HL-60 (cell line): ENCODE results near the gene DNAH2.

Experiments used
- DNase-seq, 2 experiments: peaks; one replicate each; pipeline ENCODE4 v3.0.0-alpha.2; 2010 to 2020; ENCODE audit warnings: low read depth in 1 of 2, low spot score in 1 of 2
- H3K27ac ChIP-seq: fragments of 250-450 bp; sonication (Bioruptor Pico); replicated peaks from 2 replicates; pipeline ENCODE4 v1.5.1; 2020; ENCODE audit warnings: mild to moderate bottlenecking, moderate library complexity
- H3K27me3 ChIP-seq: fragments of 250-450 bp; sonication (Bioruptor Pico); 2 replicates; pipeline ENCODE4 v1.5.1; 2021; ENCODE audit warnings: mild to moderate bottlenecking, moderate library complexity; ENCODE audit not compliant: insufficient read depth, poor library complexity, severe bottlenecking
- H3K4me3 ChIP-seq: replicated peaks from 2 replicates; pipeline ENCODE4 v1.5.1; 2011; ENCODE audit warnings: mild to moderate bottlenecking, control low read depth, low read length; ENCODE audit not compliant: insufficient read depth
- GABPA ChIP-seq: IDR thresholded peaks from 2 replicates; pipeline ENCODE4 v1.6.1; 2012; ENCODE audit warnings: low read depth
- POLR2AphosphoS5 ChIP-seq: IDR thresholded peaks from 2 replicates; pipeline ENCODE4 v1.6.1; 2012; ENCODE audit warnings: low read depth
- SPI1 ChIP-seq: IDR thresholded peaks from 2 replicates; pipeline ENCODE4 v1.6.1; 2012; ENCODE audit warnings: low read depth, mild to moderate bottlenecking, borderline replicate concordance
- TF ChIP-seq, protein P1 (sequence below): IDR thresholded peaks from 2 replicates; pipeline ENCODE4 v1.6.1; 2012; ENCODE audit warnings: low read depth; ENCODE audit not compliant: insufficient replicate concordance
- TF ChIP-seq, protein P2 (sequence below): IDR thresholded peaks from one replicate; pipeline ENCODE4 v1.5.1; 2011; ENCODE audit warnings: low read length, control low read depth, inconsistent platforms; ENCODE audit not compliant: insufficient read depth

Gene DNAH2

GRCh38 chr17:7789131-7789530 is 71.6 kb downstream of the DNAH2 start:
- DNase-seq = no peak
- no peaks in the 10 kb centered on the region for H3K27me3 ChIP-seq
- TF ChIP-seq, protein P1, sequence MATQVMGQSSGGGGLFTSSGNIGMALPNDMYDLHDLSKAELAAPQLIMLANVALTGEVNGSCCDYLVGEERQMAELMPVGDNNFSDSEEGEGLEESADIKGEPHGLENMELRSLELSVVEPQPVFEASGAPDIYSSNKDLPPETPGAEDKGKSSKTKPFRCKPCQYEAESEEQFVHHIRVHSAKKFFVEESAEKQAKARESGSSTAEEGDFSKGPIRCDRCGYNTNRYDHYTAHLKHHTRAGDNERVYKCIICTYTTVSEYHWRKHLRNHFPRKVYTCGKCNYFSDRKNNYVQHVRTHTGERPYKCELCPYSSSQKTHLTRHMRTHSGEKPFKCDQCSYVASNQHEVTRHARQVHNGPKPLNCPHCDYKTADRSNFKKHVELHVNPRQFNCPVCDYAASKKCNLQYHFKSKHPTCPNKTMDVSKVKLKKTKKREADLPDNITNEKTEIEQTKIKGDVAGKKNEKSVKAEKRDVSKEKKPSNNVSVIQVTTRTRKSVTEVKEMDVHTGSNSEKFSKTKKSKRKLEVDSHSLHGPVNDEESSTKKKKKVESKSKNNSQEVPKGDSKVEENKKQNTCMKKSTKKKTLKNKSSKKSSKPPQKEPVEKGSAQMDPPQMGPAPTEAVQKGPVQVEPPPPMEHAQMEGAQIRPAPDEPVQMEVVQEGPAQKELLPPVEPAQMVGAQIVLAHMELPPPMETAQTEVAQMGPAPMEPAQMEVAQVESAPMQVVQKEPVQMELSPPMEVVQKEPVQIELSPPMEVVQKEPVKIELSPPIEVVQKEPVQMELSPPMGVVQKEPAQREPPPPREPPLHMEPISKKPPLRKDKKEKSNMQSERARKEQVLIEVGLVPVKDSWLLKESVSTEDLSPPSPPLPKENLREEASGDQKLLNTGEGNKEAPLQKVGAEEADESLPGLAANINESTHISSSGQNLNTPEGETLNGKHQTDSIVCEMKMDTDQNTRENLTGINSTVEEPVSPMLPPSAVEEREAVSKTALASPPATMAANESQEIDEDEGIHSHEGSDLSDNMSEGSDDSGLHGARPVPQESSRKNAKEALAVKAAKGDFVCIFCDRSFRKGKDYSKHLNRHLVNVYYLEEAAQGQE = no peak
- TF ChIP-seq GABPA (no peak), SPI1 (no peak)
- TF ChIP-seq, protein P2, sequence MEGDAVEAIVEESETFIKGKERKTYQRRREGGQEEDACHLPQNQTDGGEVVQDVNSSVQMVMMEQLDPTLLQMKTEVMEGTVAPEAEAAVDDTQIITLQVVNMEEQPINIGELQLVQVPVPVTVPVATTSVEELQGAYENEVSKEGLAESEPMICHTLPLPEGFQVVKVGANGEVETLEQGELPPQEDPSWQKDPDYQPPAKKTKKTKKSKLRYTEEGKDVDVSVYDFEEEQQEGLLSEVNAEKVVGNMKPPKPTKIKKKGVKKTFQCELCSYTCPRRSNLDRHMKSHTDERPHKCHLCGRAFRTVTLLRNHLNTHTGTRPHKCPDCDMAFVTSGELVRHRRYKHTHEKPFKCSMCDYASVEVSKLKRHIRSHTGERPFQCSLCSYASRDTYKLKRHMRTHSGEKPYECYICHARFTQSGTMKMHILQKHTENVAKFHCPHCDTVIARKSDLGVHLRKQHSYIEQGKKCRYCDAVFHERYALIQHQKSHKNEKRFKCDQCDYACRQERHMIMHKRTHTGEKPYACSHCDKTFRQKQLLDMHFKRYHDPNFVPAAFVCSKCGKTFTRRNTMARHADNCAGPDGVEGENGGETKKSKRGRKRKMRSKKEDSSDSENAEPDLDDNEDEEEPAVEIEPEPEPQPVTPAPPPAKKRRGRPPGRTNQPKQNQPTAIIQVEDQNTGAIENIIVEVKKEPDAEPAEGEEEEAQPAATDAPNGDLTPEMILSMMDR = no peak

GRCh38 chr17:7790150-7790549 is 72.6 kb downstream of the DNAH2 start:
- TF ChIP-seq, protein P2 = no peak
- TF ChIP-seq POLR2AphosphoS5 (no peak), SPI1 (no peak), GABPA (no peak)
- TF ChIP-seq, protein P1 = no peak
- H3K27me3 ChIP-seq = no peaks in the 10 kb centered on the region
- DNase-seq = no peak
- H3K4me3 ChIP-seq = no peak overlapping the region
- no peak overlapping the region for H3K27ac ChIP-seq

More at GRCh38 chr17:7789131-7789530, 71.6 kb downstream of the DNAH2 start:
- Histone ChIP-seq H3K4me3 (no peak overlapping the region), H3K27ac (no peak overlapping the region)

- no peaks in the 10 kb centered on the region for H3K27me3 ChIP-seq
- no peak for TF ChIP-seq POLR2AphosphoS5
- TF ChIP-seq, protein P2 = no peak
- TF ChIP-seq, protein P1 = no peak
- no peak for TF ChIP-seq GABPA
- TF ChIP-seq SPI1 = no peak
- DNase-seq = no peak
- no peak overlapping the region for H3K27ac ChIP-seq
- no peak overlapping the region for H3K4me3 ChIP-seq
Measured at GRCh38 chr17:7792611-7793010, 75.1 kb downstream of the DNAH2 start.
